Transverse colon (tissue), 4 donors: ENCODE data around the gene HSD11B1.

Source experiments
- POLR2AphosphoS5 ChIP-seq, 3 donors: sonication (generic); formaldehyde crosslinking; IDR thresholded peaks; one replicate each; pipeline ENCODE4 v1.6.1; 2016; ENCODE audit warnings: antibody characterized with exemption in 3 of 3
- TF ChIP-seq, protein P1 (sequence below), 5 experiments: fragments of 200-600 bp in 3 of 5; fragments of 450-650 bp in 2 of 5; sonication (generic) in 3 of 5; IDR thresholded peaks; 1 replicate in 2 of 5; 2 replicates in 3 of 5; pipeline ENCODE4 v1.5.1; 2016 to 2017; ENCODE audit warnings: antibody characterized with exemption in 5 of 5, inconsistent platforms in 3 of 5, mild to moderate bottlenecking in 2 of 5, moderate library complexity in 1 of 5

DNA sequence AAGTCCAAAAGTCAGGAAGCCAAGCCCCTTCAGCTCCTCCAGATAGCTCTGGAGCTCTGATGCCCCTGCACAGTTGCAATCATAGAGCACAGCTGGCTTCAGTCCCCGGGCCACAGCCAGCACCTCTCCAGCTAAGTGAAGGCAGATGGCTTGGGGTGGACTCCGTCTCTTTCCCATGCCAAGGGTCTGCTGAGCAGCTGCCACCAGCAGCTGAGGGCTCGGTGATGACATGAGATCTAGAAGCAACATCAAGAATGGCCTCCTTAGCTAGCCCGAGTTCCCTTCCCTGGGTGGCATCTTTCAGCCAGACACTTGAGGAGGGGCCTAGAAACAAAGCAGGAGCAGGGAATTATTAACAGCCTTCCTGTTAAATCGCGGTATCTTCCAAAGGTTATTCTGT, 78.7 kb downstream of the HSD11B1 start:
- no peak for TF ChIP-seq POLR2AphosphoS5 (IDR thresholded peaks at IDR 0.05)
- TF ChIP-seq, protein P1, sequence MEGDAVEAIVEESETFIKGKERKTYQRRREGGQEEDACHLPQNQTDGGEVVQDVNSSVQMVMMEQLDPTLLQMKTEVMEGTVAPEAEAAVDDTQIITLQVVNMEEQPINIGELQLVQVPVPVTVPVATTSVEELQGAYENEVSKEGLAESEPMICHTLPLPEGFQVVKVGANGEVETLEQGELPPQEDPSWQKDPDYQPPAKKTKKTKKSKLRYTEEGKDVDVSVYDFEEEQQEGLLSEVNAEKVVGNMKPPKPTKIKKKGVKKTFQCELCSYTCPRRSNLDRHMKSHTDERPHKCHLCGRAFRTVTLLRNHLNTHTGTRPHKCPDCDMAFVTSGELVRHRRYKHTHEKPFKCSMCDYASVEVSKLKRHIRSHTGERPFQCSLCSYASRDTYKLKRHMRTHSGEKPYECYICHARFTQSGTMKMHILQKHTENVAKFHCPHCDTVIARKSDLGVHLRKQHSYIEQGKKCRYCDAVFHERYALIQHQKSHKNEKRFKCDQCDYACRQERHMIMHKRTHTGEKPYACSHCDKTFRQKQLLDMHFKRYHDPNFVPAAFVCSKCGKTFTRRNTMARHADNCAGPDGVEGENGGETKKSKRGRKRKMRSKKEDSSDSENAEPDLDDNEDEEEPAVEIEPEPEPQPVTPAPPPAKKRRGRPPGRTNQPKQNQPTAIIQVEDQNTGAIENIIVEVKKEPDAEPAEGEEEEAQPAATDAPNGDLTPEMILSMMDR (IDR thresholded peaks at IDR 0.05) = no peak
